Measurements from ENCODE around the gene MDN1. TPM values are rescaled to one million over a fixed set of nuclear protein-coding genes. Genes with fewer than 3 reads are reported as not detected.
"Not testable (repeated sequence)": the region's sequence is repeated elsewhere in the genome, so short reads cannot be mapped to it uniquely, and the experiment has no call there.

The MDN1 gene
- total and polyA plus RNA-seq, 2 of the 13 experiments (the other 11 are each of a cell fraction or from before 2014, with no cell fraction given) = 18.8 to 52.9 TPM

DNA sequence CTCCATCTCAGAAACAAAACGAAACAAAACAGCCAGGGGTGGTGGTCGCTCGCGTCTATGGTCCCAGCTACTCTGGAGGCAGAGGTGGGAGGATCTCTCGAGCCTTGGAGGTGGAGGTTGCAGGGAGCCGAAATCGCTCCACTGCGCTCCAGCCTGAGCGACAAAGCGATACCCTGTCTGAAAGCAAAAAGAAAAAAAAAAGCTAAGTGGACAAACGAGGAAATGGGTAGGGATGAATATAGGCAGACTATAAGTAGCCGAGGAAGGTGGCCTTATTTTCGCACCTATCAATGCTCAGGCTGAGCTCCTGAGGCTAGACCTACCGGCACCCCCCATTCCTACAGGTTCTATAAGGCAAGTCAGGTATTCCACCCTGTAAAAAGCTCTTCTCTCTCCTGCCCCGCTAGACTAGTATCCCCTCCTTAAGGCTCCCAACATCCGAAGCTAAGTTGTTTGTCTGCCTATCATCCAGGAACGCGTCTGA lies 9.4 kb upstream of the MDN1 start (continued):
- no peak for TF ChIP-seq AKAP8 (CRISPR knock-in tag; IDR thresholded peaks at IDR 0.05)

- Histone ChIP-seq H3K9ac (ENCODE audit: insufficient read depth, low read depth, low read length) (peak overlapping the region; percentile 78), H3K4me3 (replicated peaks in 1 of 3; ENCODE audit: insufficient read depth in 1 of 3, low read depth in 2 of 3, low read length in 3 of 3) (peak overlapping the region; percentile 78 to 95 (median 95)), H3K4me2 (ENCODE audit: low read depth, low read length) (peak overlapping the region; percentile 86), H3K27ac (ENCODE audit: extremely low read length, insufficient read depth, low read length) (peak overlapping the region; percentile 80), H3K4me1 (ENCODE audit: insufficient read depth, low read length) (peaks cover 11% of the 10 kb centered on the region), H2AFZ (ENCODE audit: low read length) (peak overlapping the region; percentile 95), H3K79me2 (ENCODE audit: insufficient read depth, low read length) (peaks cover 15% of the 10 kb centered on the region)
- H3K36me3 ChIP-seq (replicated peaks in 1 of 2; ENCODE audit: control insufficient read depth in 1 of 2, insufficient read depth in 2 of 2, low read length in 2 of 2); DNase-seq (ENCODE audit: low spot score); H3K27me3 ChIP-seq (ENCODE audit: control insufficient read depth in 1 of 2, insufficient read depth in 2 of 2, low read length in 2 of 2); in situ Hi-C loops (cut with HindIII; ENCODE audit: extremely low pct_ligation_motif_present, low pct_unique_long_range_greater_than_20kb); BruUV-seq (replicated peaks); FAIRE-seq; ATAC-seq; H4K20me1 ChIP-seq (ENCODE audit: insufficient read depth, low read length); H3K9me3 ChIP-seq (ENCODE audit: low read length); intact Hi-C loops (cut with micrococcal nuclease; ENCODE audit: unreplicated experiment); CTCF ChIA-PET (ENCODE audit: low intra/inter-chr PET ratio, low total read pairs): not testable (repeated sequence)
- TF ChIP-seq ZBTB26 (CRISPR knock-in tag; IDR thresholded peaks at IDR 0.05; ENCODE audit: borderline replicate concordance) (0 out of 2 replicates have a peak, but pooled peaks have one; percentile 16), ZNF225 (CRISPR knock-in tag; IDR thresholded peaks at IDR 0.05) (0 out of 2 replicates have a peak, but pooled peaks have one; percentile 30), ZNF350 (CRISPR knock-in tag; IDR thresholded peaks at IDR 0.05; ENCODE audit: borderline replicate concordance, low read depth) (peak; percentile 10; the same call in 1 of the 2 replicates), ZNF121 (CRISPR knock-in tag; IDR thresholded peaks at IDR 0.05) (peak; percentile 91)
- 48% methylated on average over 13 of the region's 13 CpGs for WGBS (ENCODE audit: low lambda C conversion rate)
- POLR2A ChIA-PET = interaction anchor here (0.8 to 3.4 kb wide), 2 partner anchors 9 to 42 kb away, joined by 3 to 52 read pairs; partner anchors contain the start of gene MDN1
Observed at GRCh38 chr6:89828475-89828987, 8.9 kb upstream of the MDN1 start.

Data from HepG2 (cell line).